Myocyte (in vitro differentiated cells): ENCODE data around the gene EFHC1. TPM values are rescaled to one million over a fixed set of nuclear protein-coding genes. Genes with fewer than 3 reads are reported as not detected.
"Not testable (repeated sequence)": the region's sequence is repeated elsewhere in the genome, so short reads cannot be mapped to it uniquely, and the experiment has no call there.

Experiments
- DNase-seq: peaks from one replicate; pipeline ENCODE4 v3.0.0-alpha.2; 2012; ENCODE audit warnings: low read depth
- total RNA-seq: library from RNA; depleted of rRNA; stranded (reverse); fragments of >200 nt; gene quantifications from 2 replicates; pipeline ENCODE4 v1.2.3, GENCODE V29; 2014

EFHC1 gene
- total RNA-seq, 1 donor from 2014 or later, result 47.2 TPM

- DNase-seq, result no peak
These were observed 15.2 kb downstream of the EFHC1 start for GRCh38 chr6:52435345-52435744.

GRCh38 chr6:52438926-52439325 is 18.8 kb downstream of the EFHC1 start:
- no peak for DNase-seq

DNA sequence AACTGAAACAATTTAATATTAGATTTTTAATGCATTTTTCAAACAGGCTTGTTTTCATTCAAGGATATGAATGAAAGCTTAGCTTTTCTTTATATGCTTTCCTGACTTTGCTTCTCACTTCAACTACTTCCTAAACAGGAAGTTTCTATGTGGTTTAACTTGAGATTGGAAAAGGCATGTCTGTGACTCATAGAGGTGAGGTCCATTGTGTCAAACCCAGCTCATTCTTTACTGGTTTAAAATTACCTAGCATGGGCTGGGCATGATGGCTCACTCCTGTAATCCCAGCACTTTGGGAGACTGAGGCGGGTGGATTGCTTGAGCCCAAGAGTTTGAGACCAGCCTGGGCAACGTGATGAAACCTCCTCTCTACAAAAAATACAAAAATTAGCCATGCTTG is 34.4 kb downstream of the EFHC1 start:
- peak; percentile 17 for DNase-seq

DNA sequence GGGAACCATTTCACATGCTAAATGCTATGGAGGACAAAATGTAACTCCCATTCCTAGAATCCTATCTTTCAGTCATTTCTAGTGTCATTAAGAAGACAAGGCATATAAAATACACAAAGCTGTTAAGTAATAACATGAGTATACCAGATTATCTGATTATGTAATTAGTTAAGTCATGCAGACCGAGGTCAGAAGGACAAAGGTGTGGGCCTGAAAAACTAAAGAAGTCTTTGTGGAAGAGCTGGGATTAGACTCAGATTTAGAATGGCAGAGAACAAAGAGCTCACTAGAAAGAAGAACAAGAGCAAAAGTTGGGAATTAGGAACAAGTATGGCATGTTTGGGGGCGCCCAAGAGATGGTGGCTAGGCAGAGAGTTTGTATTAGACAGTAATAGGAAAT is 37.0 kb downstream of the EFHC1 start:
- DNase-seq, result no peak

- not testable (repeated sequence) for DNase-seq
These were observed 41.1 kb downstream of the EFHC1 start for GRCh38 chr6:52461194-52461593.

GRCh38 chr6:52474173-52474572 is 54.0 kb downstream of the EFHC1 start:
- DNase-seq, result no peak

DNA sequence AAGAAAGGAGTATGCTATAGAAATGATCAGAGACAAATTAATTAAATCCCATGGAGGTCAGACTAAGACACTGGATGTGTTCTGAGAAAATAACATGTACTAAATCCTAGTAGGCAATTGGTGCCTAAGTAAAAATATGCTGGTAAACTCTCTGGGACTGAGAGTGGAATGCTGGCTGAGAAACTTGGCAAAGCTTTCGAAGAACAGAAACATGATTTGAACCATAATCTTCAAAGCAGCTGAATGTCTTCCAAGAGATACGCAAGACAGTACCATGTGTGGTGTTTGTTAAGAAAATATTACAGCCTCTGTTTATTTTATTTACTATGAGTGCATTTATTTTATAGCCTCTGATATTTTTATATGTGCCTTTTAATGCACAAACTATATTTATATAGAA is 55.2 kb downstream of the EFHC1 start:
- no peak for DNase-seq

GRCh38 chr6:52482903-52483670 is 62.9 kb downstream of the EFHC1 start:
- no peak for DNase-seq

DNA sequence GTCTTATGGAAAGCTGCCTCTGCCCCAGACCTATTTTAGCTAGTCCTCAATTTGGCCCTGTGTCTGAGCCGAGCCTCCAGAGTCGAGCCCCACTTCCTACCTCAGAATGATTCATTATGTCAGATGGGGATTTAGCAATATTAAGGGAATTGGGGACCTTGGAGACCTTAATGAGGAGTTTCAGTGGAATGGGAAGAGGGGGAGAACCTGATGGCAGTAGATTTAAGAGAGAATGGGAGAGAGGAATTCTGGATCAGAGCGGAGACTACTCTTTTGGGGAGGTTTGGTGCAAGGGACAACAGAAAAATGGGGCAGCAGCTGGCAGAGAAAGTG is 63.5 kb downstream of the EFHC1 start:
- no peak for DNase-seq

GRCh38 chr6:52489881-52490280 is 69.7 kb downstream of the EFHC1 start:
- no peak for DNase-seq

GRCh38 chr6:52491203-52492069 is 71.3 kb downstream of the EFHC1 start:
- DNase-seq, result no peak

DNA sequence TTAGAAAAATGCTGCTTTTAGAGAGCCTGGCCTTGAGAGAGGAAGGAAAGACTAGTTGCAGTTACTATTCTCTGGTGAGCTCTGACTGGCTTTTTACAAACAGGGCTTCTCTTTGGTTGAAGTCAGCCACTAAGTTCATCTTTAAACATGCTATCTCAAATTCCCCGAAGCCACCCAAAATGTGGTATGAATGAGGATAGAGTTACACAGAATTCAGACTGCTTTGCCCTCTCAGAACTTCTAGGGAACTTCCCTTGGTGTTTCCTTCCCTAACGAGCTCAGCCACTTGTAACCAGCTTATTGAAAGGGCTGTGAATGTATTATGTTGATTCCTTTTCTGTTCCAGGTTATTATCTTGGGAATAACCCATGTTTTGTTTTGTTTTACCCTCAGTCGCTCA is 73.5 kb downstream of the EFHC1 start:
- DNase-seq, result peak; percentile 49

- DNase-seq, result no peak
These were observed 74.3 kb downstream of the EFHC1 start for GRCh38 chr6:52494298-52495072.

- no peak for DNase-seq
These were observed 75.8 kb downstream of the EFHC1 start for GRCh38 chr6:52495922-52496321.

GRCh38 chr6:52496631-52497030 is 76.5 kb downstream of the EFHC1 start:
- no peak for DNase-seq

DNA sequence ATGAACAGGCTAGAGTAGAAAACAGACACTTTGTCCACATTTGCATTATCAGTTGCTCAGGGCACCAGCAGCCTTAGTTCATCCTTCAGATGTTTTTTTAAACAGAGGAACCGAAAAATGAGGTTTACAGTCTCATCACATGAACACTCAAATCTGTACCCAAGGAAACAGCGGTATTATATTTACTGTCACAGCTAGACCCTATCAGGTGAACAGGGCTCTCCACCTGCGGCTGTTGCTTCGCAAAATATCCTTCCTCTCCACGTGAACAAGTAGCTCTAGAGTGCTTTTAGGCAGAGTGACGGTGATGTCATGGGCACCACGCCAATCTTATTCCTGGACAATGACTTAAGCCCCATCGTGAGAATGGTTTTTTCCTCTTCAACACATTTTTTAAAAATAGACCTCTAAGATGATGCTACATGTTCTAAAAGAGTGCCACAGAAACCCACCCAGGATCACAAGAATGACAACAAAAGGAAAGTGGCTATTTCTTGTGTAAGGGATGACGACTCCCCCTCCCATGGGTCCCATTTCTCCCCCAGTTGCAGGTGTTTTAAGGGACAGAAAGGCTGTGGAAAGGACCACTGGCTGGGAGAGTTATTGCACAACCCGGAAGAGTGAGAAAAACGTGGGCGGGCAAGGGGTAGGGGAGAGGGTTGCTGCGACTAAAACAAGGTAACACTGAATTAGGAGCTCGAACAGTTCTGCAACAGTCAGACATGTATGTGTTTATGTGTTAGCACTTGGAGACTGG is 77.7 kb downstream of the EFHC1 start:
- peak; percentile 62 for DNase-seq

DNA sequence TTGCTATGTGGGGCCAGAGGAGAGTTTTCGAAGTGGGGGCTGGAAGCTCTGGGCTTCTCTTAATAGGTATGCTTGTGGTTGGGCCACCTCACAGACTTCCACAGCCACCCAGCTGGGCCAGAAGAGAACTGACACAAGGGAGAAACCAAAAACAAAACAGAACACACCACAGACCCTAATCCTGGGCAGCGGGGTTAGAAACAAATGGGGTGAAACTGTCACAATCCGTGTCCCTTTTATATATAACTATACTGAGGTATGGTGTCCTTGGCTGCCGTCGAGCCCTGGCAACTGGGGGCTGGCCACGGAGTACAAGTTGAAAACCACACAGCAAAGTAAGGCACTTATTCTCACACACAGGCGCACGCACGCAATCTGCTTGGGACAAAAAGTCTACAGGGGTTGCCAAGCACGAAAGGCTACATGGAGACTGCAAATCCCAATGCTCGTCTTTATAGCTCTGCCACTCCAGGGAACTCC is 78.4 kb downstream of the EFHC1 start:
- peak; percentile 36 for DNase-seq

- DNase-seq, result peak; percentile 48
These were observed 78.9 kb downstream of the EFHC1 start for GRCh38 chr6:52499026-52499425.

GRCh38 chr6:52499681-52500236 is 79.6 kb downstream of the EFHC1 start:
- peak; percentile 77 for DNase-seq
